GM21526 (cell line): ENCODE results near the gene DLD.
"Not testable (repeated sequence)": the region's sequence is repeated elsewhere in the genome, so short reads cannot be mapped to it uniquely, and the experiment has no call there.

Source experiments
- ATAC-seq: cut with Tn5 transposase; IDR thresholded peaks from one replicate; pipeline ENCODE4 v1.9.1; 2021; ENCODE audit warnings: moderate library complexity; ENCODE audit not compliant: unreplicated experiment, low FRiP score

Gene DLD

GRCh38 chr7:107943018-107943417, 52.0 kb downstream of the DLD start:
- ATAC-seq, result no peak

GRCh38 chr7:107944411-107945169, 53.6 kb downstream of the DLD start:
- ATAC-seq, result no peak

- no peak for ATAC-seq
Measured at GRCh38 chr7:107945332-107945731, 54.3 kb downstream of the DLD start.

GRCh38 chr7:107946451-107946850, 55.5 kb downstream of the DLD start:
- no peak for ATAC-seq

- no peak for ATAC-seq
Measured at GRCh38 chr7:107946881-107947280, 55.9 kb downstream of the DLD start.

- ATAC-seq, result no peak
Measured at GRCh38 chr7:107948645-107949442, 57.9 kb downstream of the DLD start.

- no peak for ATAC-seq
Measured at GRCh38 chr7:107949443-107949935, 58.5 kb downstream of the DLD start.

- no peak for ATAC-seq
Measured at GRCh38 chr7:107951172-107951787, 60.3 kb downstream of the DLD start.

- ATAC-seq, result no peak
Measured at GRCh38 chr7:107951896-107952295, 60.9 kb downstream of the DLD start.

- ATAC-seq, result no peak
Measured at GRCh38 chr7:107953265-107953923, 62.4 kb downstream of the DLD start.

GRCh38 chr7:107953924-107954303, 62.9 kb downstream of the DLD start:
- ATAC-seq, result no peak

- no peak for ATAC-seq
Measured at GRCh38 chr7:107955394-107955793, 64.4 kb downstream of the DLD start.

GRCh38 chr7:107956950-107957349, 66.0 kb downstream of the DLD start:
- not testable (repeated sequence) for ATAC-seq

- no peak for ATAC-seq
Measured at GRCh38 chr7:107957436-107957835, 66.5 kb downstream of the DLD start.

GRCh38 chr7:107958764-107959526, 68.0 kb downstream of the DLD start:
- no peak for ATAC-seq

GRCh38 chr7:107959527-107959898, 68.5 kb downstream of the DLD start:
- no peak for ATAC-seq

GRCh38 chr7:107960272-107960671, 69.3 kb downstream of the DLD start:
- no peak for ATAC-seq

GRCh38 chr7:107961405-107961804, 70.4 kb downstream of the DLD start:
- no peak for ATAC-seq

- ATAC-seq, result no peak
Measured at GRCh38 chr7:107962817-107963216, 71.8 kb downstream of the DLD start.

GRCh38 chr7:107964510-107964909, 73.5 kb downstream of the DLD start:
- no peak for ATAC-seq
